B cell (primary cell): Measurements from ENCODE around the gene CFAP100. TPM values are rescaled to one million over a fixed set of nuclear protein-coding genes. Genes with fewer than 3 reads are reported as not detected.

Source experiments
- ATAC-seq: fragments of 200-7000 bp; cut with Tn5 transposase; one replicate; pipeline ENCODE4 v1.10.0; 2021; ENCODE audit warnings: low read depth, mild to moderate bottlenecking, moderate number of reproducible peaks, moderate library complexity
- CTCF ChIA-PET: fragments of 350-600 bp; sonication (Branson Sonifier 250); formaldehyde crosslinking; loops from one replicate; lab custom pipeline; 2021; ENCODE audit warnings: antibody characterized with exemption, inconsistent platforms; lab: Charles Lee
- POLR2A ChIA-PET: fragments of 350-600 bp; sonication (Branson Sonifier 250); formaldehyde crosslinking; loops from one replicate; lab custom pipeline; 2021; ENCODE audit warnings: antibody characterized with exemption; lab: Charles Lee
- DNase-seq: peaks from one replicate; pipeline ENCODE4 v3.0.0; 2013
- H2AFZ ChIP-seq: 2 replicates; pipeline ENCODE4 v1.6.1; 2012; ENCODE audit warnings: mild to moderate bottlenecking, low read depth, low read length; ENCODE audit not compliant: insufficient read depth, poor library complexity, severe bottlenecking
- H3K27ac ChIP-seq, 2 donors: 1 replicate in 1 of 2; 2 replicates in 1 of 2; pipeline ENCODE4 v1.5.1; 2012 to 2013; ENCODE audit warnings: low read length in 2 of 2, mild to moderate bottlenecking in 2 of 2, moderate library complexity in 1 of 2
- H3K27me3 ChIP-seq, 4 experiments: fragments of 200-600 bp in 1 of 4; sonication (generic) in 1 of 4; replicated peaks in 1 of 4; 1 replicate in 2 of 4; 2 replicates in 2 of 4; pipeline versions ENCODE4 v1.6.1 to v1.7.0; 2013 to 2016; ENCODE audit warnings: low read length in 3 of 4, mild to moderate bottlenecking in 2 of 4, mixed read lengths in 1 of 4, moderate library complexity in 1 of 4; ENCODE audit not compliant: insufficient read depth in 4 of 4, control insufficient read depth in 3 of 4; ENCODE audit errors: control extremely low read depth in 1 of 4
- H3K36me3 ChIP-seq, 2 experiments: replicated peaks in 1 of 2; 1 replicate in 1 of 2; 2 replicates in 1 of 2; pipeline versions ENCODE4 v1.6.1 to v1.7.1; 2013; ENCODE audit warnings: low read length in 1 of 2; ENCODE audit not compliant: insufficient read depth in 2 of 2, control insufficient read depth in 1 of 2; ENCODE audit errors: control extremely low read depth in 1 of 2, extremely low read depth in 1 of 2
- H3K4me1 ChIP-seq, 2 donors: fragments of 200-600 bp in 1 of 2; sonication (generic) in 1 of 2; 1 replicate in 1 of 2; 2 replicates in 1 of 2; pipeline versions ENCODE4 v1.5.1 to v1.6.1; 2013 to 2017; ENCODE audit warnings: low read length in 2 of 2; ENCODE audit not compliant: control insufficient read depth in 2 of 2, insufficient read depth in 2 of 2
- H3K4me2 ChIP-seq: replicated peaks from 2 replicates; pipeline ENCODE3; 2012; ENCODE audit warnings: mild to moderate bottlenecking, low read depth, low read length; ENCODE audit not compliant: poor library complexity, severe bottlenecking
- H3K4me3 ChIP-seq, 5 experiments: fragments of 200-600 bp in 1 of 5; sonication (generic) in 1 of 5; 1 replicate in 3 of 5; 2 replicates in 2 of 5; pipeline versions ENCODE4 v1.5.1 to v1.7.0; 2011 to 2016; ENCODE audit warnings: low read length in 4 of 5, mild to moderate bottlenecking in 4 of 5, low read depth in 2 of 5, control low read depth in 1 of 5, moderate library complexity in 1 of 5; ENCODE audit not compliant: insufficient read depth in 1 of 5; ENCODE audit errors: control extremely low read depth in 1 of 5, extremely low read depth in 1 of 5
- H3K79me2 ChIP-seq: fragments of 200-600 bp; sonication (generic); one replicate; pipeline ENCODE4 v1.6.0; 2016; ENCODE audit warnings: low read length; ENCODE audit not compliant: control insufficient read depth, insufficient read depth
- H3K9ac ChIP-seq: fragments of 200-600 bp; sonication (generic); 2 replicates; pipeline ENCODE4 v1.6.1; 2017; ENCODE audit warnings: mild to moderate bottlenecking, low read length, moderate library complexity
- H3K9me3 ChIP-seq, 3 donors: one replicate each; pipeline versions ENCODE4 v1.6.1 to v1.7.1; 2013; ENCODE audit warnings: low read length in 2 of 3; ENCODE audit not compliant: control insufficient read depth in 2 of 3, insufficient read depth in 1 of 3; ENCODE audit errors: control extremely low read depth in 1 of 3
- H4K20me1 ChIP-seq: 2 replicates; pipeline ENCODE4 v1.6.0; 2012; ENCODE audit warnings: mild to moderate bottlenecking, low read length; ENCODE audit not compliant: insufficient read depth, control insufficient read depth, poor library complexity, severe bottlenecking
- H3K27ac Mint-ChIP-seq: one replicate; pipeline ENCODE4 v1.8.0; 2021; ENCODE audit warnings: mixed read lengths
- H3K27me3 Mint-ChIP-seq: one replicate; pipeline ENCODE4 v1.8.0; 2021; ENCODE audit warnings: mixed read lengths
- H3K4me1 Mint-ChIP-seq: one replicate; pipeline ENCODE4 v1.8.0; 2021; ENCODE audit warnings: mixed read lengths
- H3K4me3 Mint-ChIP-seq: one replicate; pipeline ENCODE4 v1.8.0; 2021; ENCODE audit warnings: mixed read lengths
- H3K9me3 Mint-ChIP-seq: one replicate; pipeline ENCODE4 v1.8.0; 2022; ENCODE audit warnings: mixed read lengths; ENCODE audit not compliant: insufficient read depth
- CTCF ChIP-seq: fragments of 200-600 bp; IDR thresholded peaks from one replicate; pipeline ENCODE4 v1.8.0; 2022; ENCODE audit warnings: antibody characterized with exemption, mild to moderate bottlenecking
- EZH2 ChIP-seq: IDR thresholded peaks from 2 replicates; pipeline ENCODE4 v1.6.1; 2012; ENCODE audit warnings: borderline replicate concordance, low read depth, mild to moderate bottlenecking, moderate library complexity, low read length; ENCODE audit not compliant: insufficient read depth, poor library complexity, severe bottlenecking
- WGBS: methylation state at CpG from one replicate; pipeline ENCODE4 v1.1.5; 2013; ENCODE audit warnings: missing lambda C conversion rate; ENCODE audit not compliant: insufficient coverage; 5-methylcytosine and 5-hydroxymethylcytosine counted together
- intact Hi-C: fragments of 100-400 bp; cut with micrococcal nuclease; formaldehyde crosslinking; loops from one replicate; pipeline ENCODE4 v1.10.0; 2022
- polyA plus RNA-seq: library from polyadenylated mRNA; depleted of rRNA; stranded (reverse); fragments of >200 nt; gene quantifications from 2 replicates; pipeline ENCODE4 v1.2.3, GENCODE V29; 2012
- total RNA-seq, 2 donors: library from RNA; stranded (reverse); fragments of 120-200 nt in 1 of 2; gene quantifications; 1 replicate in 1 of 2; 2 replicates in 1 of 2; pipeline versions ENCODE4 v1.2.3 to v1.2.4, GENCODE V29; 2013 to 2022

Gene CFAP100
- total and polyA plus RNA-seq, 2 donors (not counting 1 experiment from before 2014, with no cell fraction given): not detected

GRCh38 chr3:126484662-126485061 lies 90.0 kb downstream of the CFAP100 start:
- WGBS: 78% methylated on average over 1 of the region's 3 CpGs
- peaks cover 9% of the 10 kb centered on the region for H3K27me3 Mint-ChIP-seq

More at GRCh38 chr3:126484662-126485061, 90.0 kb downstream of the CFAP100 start:
- intact Hi-C loops: no loop called here
- Histone ChIP-seq H3K9ac (no peak overlapping the region), H3K36me3 (no peaks in the 10 kb centered on the region), H3K4me2 (no peak overlapping the region), H3K27ac (no peak overlapping the region), H4K20me1 (no peaks in the 10 kb centered on the region), H3K4me3 (no peak overlapping the region), H3K4me1 (peaks cover 5 to 6% of the 10 kb centered on the region in 2 donors), H3K79me2 (no peaks in the 10 kb centered on the region), H2AFZ (no peak overlapping the region), H3K27me3 (no peaks in the 10 kb centered on the region), H3K9me3 (no peaks in the 10 kb centered on the region)
- no peaks in the 10 kb centered on the region for H3K9me3 Mint-ChIP-seq
- H3K27ac Mint-ChIP-seq: no peak overlapping the region
- H3K4me1 Mint-ChIP-seq: peaks cover 3% of the 10 kb centered on the region
- ATAC-seq (no peak), DNase-seq (no peak)
- no peak overlapping the region for H3K4me3 Mint-ChIP-seq
- ChIA-PET POLR2A (no interaction called here), CTCF (interaction anchor here (0.9 kb wide), 1 partner anchor 36 kb away, joined by 7 read pairs; no protein-coding TSS in a partner anchor)
- no peak for TF ChIP-seq EZH2
- TF ChIP-seq CTCF: no peak
